NB4 (cell line): ENCODE data around the gene DIS3L2.

ENCODE experiments used
- CTCF ChIP-seq: IDR thresholded peaks from one replicate; pipeline ENCODE4 v1.5.1; 2012; ENCODE audit warnings: low read depth, low read length
- POLR2A ChIP-seq: IDR thresholded peaks from 2 replicates; pipeline ENCODE4 v1.6.1; 2011; ENCODE audit warnings: mild to moderate bottlenecking; ENCODE audit not compliant: insufficient read length; ENCODE audit errors: extremely low read depth

- no peak for TF ChIP-seq CTCF
- no peak for TF ChIP-seq POLR2A
Observed at GRCh38 chr2:232137356-232138147, 176.0 kb downstream of the DIS3L2 start.
